Measurements from ENCODE around the gene SFI1.

SFI1 gene

GRCh38 chr22:31615940-31616314 lies 119.6 kb downstream of the SFI1 start:
- CTCF ChIA-PET: no interaction called here
- Histone ChIP-seq H3K4me3 (ENCODE audit: low read depth, low read length) (no peak overlapping the region), H3K36me3 (ENCODE audit: control insufficient read depth in 2 of 2, insufficient read depth in 1 of 2, low read length in 2 of 2) (peaks cover 0 to 56% of the 10 kb centered on the region in 2 experiments; a peak in 2 of 3 replicates), H3K9me3 (ENCODE audit: control insufficient read depth, insufficient read depth, low read depth, low read length) (no peaks in the 10 kb centered on the region), H3K4me1 (ENCODE audit: control insufficient read depth, insufficient read depth, low read length) (no peaks in the 10 kb centered on the region), H3K27ac (ENCODE audit: extremely low read depth, low read depth, low read length) (no peak overlapping the region)
- TF ChIP-seq ZBTB20 (tag by site-specific recombination; IDR thresholded peaks at IDR 0.05): no peak
- 0 out of 2 replicates have a peak, but pooled peaks have one; percentile 37 for TF ChIP-seq PRDM10 (tag by site-specific recombination; IDR thresholded peaks at IDR 0.05)
- POLR2A ChIA-PET: interaction anchor here (0.6 to 1.4 kb wide), 2 partner anchors 14 to 269 kb away, joined by 5 to 10 read pairs; no protein-coding TSS in a partner anchor

- H3K4me1 ChIP-seq (ENCODE audit: control insufficient read depth, insufficient read depth, low read length): no peaks in the 10 kb centered on the region
- H3K4me3 ChIP-seq (ENCODE audit: low read depth, low read length): no peak overlapping the region
- ChIA-PET CTCF (interaction anchor here (0.6 kb wide), 1 partner anchor 303 kb away, joined by 3 read pairs; no protein-coding TSS in a partner anchor), POLR2A (interaction anchor here (0.6 to 1.4 kb wide), 2 partner anchors 14 to 269 kb away, joined by 5 to 10 read pairs; no protein-coding TSS in a partner anchor)
- H3K27ac ChIP-seq (ENCODE audit: extremely low read depth, low read depth, low read length): no peak overlapping the region
- H3K9me3 ChIP-seq (ENCODE audit: control insufficient read depth, insufficient read depth, low read depth, low read length): no peaks in the 10 kb centered on the region
- H3K36me3 ChIP-seq (ENCODE audit: control insufficient read depth in 2 of 2, insufficient read depth in 1 of 2, low read length in 2 of 2): peaks cover 0 to 56% of the 10 kb centered on the region in 2 experiments; a peak in 2 of 3 replicates
- TF ChIP-seq ZNF624 (tag by site-specific recombination; IDR thresholded peaks at IDR 0.05) (no peak), EGR2 (tag by site-specific recombination; IDR thresholded peaks at IDR 0.05; ENCODE audit: low read depth) (no peak), BCL11A (tag by site-specific recombination; IDR thresholded peaks at IDR 0.05; ENCODE audit: low read depth) (no peak), SP7 (tag by site-specific recombination; IDR thresholded peaks at IDR 0.05) (no peak), ZSCAN4 (tag by site-specific recombination; IDR thresholded peaks at IDR 0.05) (no peak), ZNF518A (tag by site-specific recombination; conservative IDR thresholded peaks at IDR 0.05; ENCODE audit: low read depth) (no peak), ZNF596 (tag by site-specific recombination; IDR thresholded peaks at IDR 0.05) (no peak), ZNF664 (tag by site-specific recombination; IDR thresholded peaks at IDR 0.05) (no peak), ELK4 (IDR thresholded peaks at IDR 0.05; ENCODE audit: borderline replicate concordance, low read depth, low read length) (no peak), PRDM6 (tag by site-specific recombination; IDR thresholded peaks at IDR 0.05) (no peak), GLI2 (tag by site-specific recombination; IDR thresholded peaks at IDR 0.05; ENCODE audit: borderline replicate concordance, low read depth) (no peak), INSM2 (tag by site-specific recombination; IDR thresholded peaks at IDR 0.05) (no peak), ZNF501 (tag by site-specific recombination; IDR thresholded peaks at IDR 0.05) (no peak), ZNF449 (tag by site-specific recombination; IDR thresholded peaks at IDR 0.05) (no peak)
These were observed 120.1 kb downstream of the SFI1 start for GRCh38 chr22:31616315-31616980.
